Kidney (tissue), 14 donors: ENCODE results near the gene FAM83G. TPM values are rescaled to one million over a fixed set of nuclear protein-coding genes. Genes with fewer than 3 reads are reported as not detected.

Experiments used
- DNase-seq, 5 donors: peaks; one replicate each; pipeline ENCODE4 v3.0.0-alpha.2; 2013 to 2020
- FAIRE-seq: peaks from 2 replicates; lab custom pipeline; 2012; peaks lifted over from hg19 to GRCh38; lab: Jason Lieb, UNC
- H3K27ac ChIP-seq, 2 donors: one replicate each; pipeline ENCODE4 v1.7.0; 2013; ENCODE audit warnings: low read depth in 2 of 2, low read length in 2 of 2, inconsistent platforms in 1 of 2
- H3K27me3 ChIP-seq: one replicate; pipeline ENCODE4 v1.7.1; 2013; ENCODE audit warnings: low read length, inconsistent platforms; ENCODE audit not compliant: control insufficient read depth, insufficient read depth
- H3K36me3 ChIP-seq, 3 donors: one replicate each; pipeline versions ENCODE4 v1.7.0 to v1.7.1; 2013; ENCODE audit warnings: low read length in 3 of 3, control low read depth in 1 of 3, inconsistent platforms in 1 of 3; ENCODE audit not compliant: insufficient read depth in 3 of 3, control insufficient read depth in 2 of 3
- H3K4me1 ChIP-seq, 3 donors: one replicate each; pipeline versions ENCODE4 v1.7.0 to v1.7.1; 2013; ENCODE audit warnings: low read length in 3 of 3, inconsistent platforms in 1 of 3, low read depth in 1 of 3; ENCODE audit not compliant: control insufficient read depth in 2 of 3, insufficient read depth in 2 of 3
- H3K4me3 ChIP-seq, 3 donors: one replicate each; pipeline versions ENCODE4 v1.7.0 to v1.8.1; 2013; ENCODE audit warnings: low read length in 3 of 3, control low read depth in 1 of 3, inconsistent platforms in 1 of 3
- H3K9ac ChIP-seq, 3 donors: one replicate each; pipeline versions ENCODE4 v1.7.0 to v1.7.1; 2013; ENCODE audit warnings: low read length in 3 of 3, control low read depth in 1 of 3, inconsistent platforms in 1 of 3
- H3K9me3 ChIP-seq, 3 donors: one replicate each; pipeline versions ENCODE4 v1.7.0 to v1.7.1; 2013; ENCODE audit warnings: low read length in 3 of 3, control low read depth in 1 of 3, inconsistent platforms in 1 of 3; ENCODE audit not compliant: control insufficient read depth in 2 of 3, insufficient read depth in 1 of 3
- intact Hi-C: fragments of 100-400 bp; cut with DNase I; formaldehyde crosslinking; loops from one replicate; pipeline ENCODE4 v1.11.1; 2022
- polyA plus RNA-seq: library from polyadenylated mRNA; stranded (reverse); fragments of 350-450 nt; fragmentation: Illumina TruSeq; extraction: RNeasy Lipid Tissue Mini Kit (QIAGEN cat#74804); gene quantifications from one replicate; pipeline ENCODE4 v1.2.3, GENCODE V29; 2014; ENCODE audit warnings: low read depth, low replicate concordance; ENCODE audit not compliant: insufficient read depth
- total RNA-seq: library from RNA; stranded (reverse); fragmentation: NEBNext Ultra II Directional; extraction: Animal tissue kit (Norgen Biotek cat#: 25700); gene quantifications from one replicate; pipeline ENCODE4 v1.2.1, GENCODE V29; 2021
- TF ChIP-seq, protein P1 (sequence below): IDR thresholded peaks from 3 replicates; pipeline ENCODE4 v1.5.1; 2012; ENCODE audit warnings: mild to moderate bottlenecking, moderate library complexity, borderline replicate concordance; ENCODE audit not compliant: insufficient read depth; ENCODE audit errors: extremely low read depth
- donor health status: control.
- donor health status: control.
- donor health status: control.
- donor health status: control.
- donor health status: control.
- donor health status: DM: yes; HTN: yes; CAD: no.
- donor health status: Normal renal cell carcinoma (clear cell type).

FAM83G gene
- total and polyA plus RNA-seq, 2 donors from 2014 or later = 4.9 to 8.0 TPM

DNA sequence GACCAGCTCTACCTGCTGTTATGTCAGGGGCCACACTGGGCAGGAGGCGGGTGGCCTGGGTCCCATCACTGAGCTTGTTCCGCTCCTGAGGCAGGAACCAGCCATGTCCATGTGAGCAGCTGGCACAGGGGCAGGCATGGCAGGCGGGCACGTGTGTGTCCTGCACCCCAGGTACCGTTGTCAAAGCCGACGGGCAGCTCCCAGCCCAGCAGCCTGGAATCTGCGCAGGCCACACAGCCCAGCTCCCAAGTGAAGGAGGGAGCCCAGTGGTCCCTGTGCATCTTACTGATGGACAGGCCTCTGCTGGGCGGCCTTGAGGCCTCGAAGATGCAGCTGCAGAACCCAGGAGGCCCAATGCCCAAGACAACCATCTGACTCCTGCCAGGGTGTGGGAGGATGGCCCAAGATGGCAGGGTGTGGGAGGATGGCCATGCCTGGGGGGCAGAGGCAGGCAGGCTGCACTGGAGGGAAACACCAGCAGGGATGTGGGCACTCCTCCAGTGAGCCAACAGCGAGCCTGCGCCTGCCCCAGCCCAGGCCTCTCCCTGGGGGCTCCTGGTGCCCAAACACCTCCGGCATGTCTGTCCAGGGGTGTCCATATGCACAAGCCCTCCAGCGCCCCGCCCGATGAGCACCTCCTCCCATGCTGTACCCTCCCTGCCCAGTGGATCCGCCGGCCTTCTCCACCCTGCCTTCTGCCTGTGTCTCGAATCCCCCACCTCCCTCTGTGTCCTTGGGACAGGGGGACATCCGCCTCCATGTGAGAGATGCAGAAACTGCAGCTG is 12.8 kb downstream of the FAM83G start:
- Histone ChIP-seq H3K9me3 (no peaks in the 10 kb centered on the region), H3K27ac (no peak overlapping the region), H3K27me3 (no peaks in the 10 kb centered on the region), H3K36me3 (peaks cover 0 to 10% (median 0%) of the 10 kb centered on the region in 3 donors), H3K9ac (no peak overlapping the region), H3K4me1 (peaks cover 0 to 5% (median 3%) of the 10 kb centered on the region in 3 donors), H3K4me3 (no peak overlapping the region)
- DNase-seq (no peak), FAIRE-seq (no peak)
- TF ChIP-seq, protein P1, sequence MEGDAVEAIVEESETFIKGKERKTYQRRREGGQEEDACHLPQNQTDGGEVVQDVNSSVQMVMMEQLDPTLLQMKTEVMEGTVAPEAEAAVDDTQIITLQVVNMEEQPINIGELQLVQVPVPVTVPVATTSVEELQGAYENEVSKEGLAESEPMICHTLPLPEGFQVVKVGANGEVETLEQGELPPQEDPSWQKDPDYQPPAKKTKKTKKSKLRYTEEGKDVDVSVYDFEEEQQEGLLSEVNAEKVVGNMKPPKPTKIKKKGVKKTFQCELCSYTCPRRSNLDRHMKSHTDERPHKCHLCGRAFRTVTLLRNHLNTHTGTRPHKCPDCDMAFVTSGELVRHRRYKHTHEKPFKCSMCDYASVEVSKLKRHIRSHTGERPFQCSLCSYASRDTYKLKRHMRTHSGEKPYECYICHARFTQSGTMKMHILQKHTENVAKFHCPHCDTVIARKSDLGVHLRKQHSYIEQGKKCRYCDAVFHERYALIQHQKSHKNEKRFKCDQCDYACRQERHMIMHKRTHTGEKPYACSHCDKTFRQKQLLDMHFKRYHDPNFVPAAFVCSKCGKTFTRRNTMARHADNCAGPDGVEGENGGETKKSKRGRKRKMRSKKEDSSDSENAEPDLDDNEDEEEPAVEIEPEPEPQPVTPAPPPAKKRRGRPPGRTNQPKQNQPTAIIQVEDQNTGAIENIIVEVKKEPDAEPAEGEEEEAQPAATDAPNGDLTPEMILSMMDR = no peak
- intact Hi-C loops = no loop called here

DNA sequence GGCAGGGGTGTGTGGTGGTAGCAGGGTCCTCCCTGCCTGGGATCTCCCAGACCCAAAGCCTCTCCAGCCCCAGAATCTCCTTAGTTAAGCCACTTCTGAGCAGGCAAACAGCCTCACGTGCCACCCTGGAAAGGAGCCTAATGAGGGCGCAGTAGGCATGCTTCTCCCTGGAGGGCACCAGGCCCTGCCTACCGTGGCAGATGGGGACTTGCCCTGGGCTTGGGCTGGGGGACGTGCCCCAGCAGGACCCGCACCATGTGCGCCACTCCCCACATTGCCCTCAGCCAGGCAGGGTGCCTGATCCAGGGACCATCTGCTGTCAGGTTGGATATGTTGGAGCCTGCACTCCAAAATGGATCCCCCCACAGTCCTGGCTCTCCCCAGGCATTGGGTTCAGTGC is 14.2 kb downstream of the FAM83G start:
- TF ChIP-seq, protein P1 = no peak
- intact Hi-C loops = no loop called here
- H3K27me3 ChIP-seq = no peaks in the 10 kb centered on the region
- FAIRE-seq (no peak), DNase-seq (no peak)
- H3K9me3 ChIP-seq = no peaks in the 10 kb centered on the region
- H3K4me3 ChIP-seq = no peak overlapping the region
- H3K4me1 ChIP-seq = peaks cover 0 to 5% (median 3%) of the 10 kb centered on the region in 3 donors
- H3K36me3 ChIP-seq = peaks cover 0 to 10% (median 0%) of the 10 kb centered on the region in 3 donors
- no peak overlapping the region for H3K27ac ChIP-seq
- H3K9ac ChIP-seq = no peak overlapping the region

DNA sequence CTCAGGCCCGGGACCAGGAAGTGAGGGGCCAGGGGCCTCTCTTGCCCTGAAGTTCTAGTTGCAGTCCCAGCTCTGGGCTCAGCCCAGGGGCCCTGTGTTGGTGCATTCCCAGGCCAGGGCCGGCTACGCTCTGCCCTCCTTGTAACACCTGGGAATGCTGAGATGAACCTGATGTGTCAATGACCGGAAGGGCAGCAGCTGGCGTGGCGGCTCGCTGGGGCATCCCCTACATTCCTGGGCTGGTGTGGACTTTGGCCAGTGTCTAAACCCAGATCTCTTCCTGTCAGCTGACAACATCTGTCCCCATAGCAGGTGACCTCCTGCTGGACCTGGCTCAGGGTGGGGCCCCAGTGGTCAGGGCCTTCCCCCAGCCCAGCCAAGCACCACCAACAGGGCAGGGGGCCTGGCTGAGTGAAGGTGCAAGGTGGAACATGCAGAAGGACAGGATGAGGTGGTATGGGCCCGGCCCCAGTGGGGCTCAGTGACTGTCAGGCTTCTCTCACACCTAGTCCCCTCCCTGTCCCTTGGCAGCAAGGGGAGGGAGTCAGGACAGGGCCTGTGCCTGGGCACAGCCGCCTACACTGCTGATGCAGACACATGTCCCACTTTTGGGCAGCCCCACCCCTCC is 15.9 kb downstream of the FAM83G start:
- H3K4me1 ChIP-seq = peaks cover 0 to 5% (median 3%) of the 10 kb centered on the region in 3 donors
- peaks cover 0 to 10% (median 0%) of the 10 kb centered on the region in 3 donors for H3K36me3 ChIP-seq
- TF ChIP-seq, protein P1 = no peak
- intact Hi-C loops = no loop called here
- DNase-seq (peak in 3 of 5 donors; percentile 37 to 66 (median 41)), FAIRE-seq (no peak)
- H3K9ac ChIP-seq = no peak overlapping the region
- H3K27me3 ChIP-seq = no peaks in the 10 kb centered on the region
- H3K9me3 ChIP-seq = no peaks in the 10 kb centered on the region
- H3K4me3 ChIP-seq = no peak overlapping the region
- no peak overlapping the region for H3K27ac ChIP-seq
